CD4-positive, alpha-beta T cell (primary cell): ENCODE data around the gene EEPD1. TPM values are rescaled to one million over a fixed set of nuclear protein-coding genes. Genes with fewer than 3 reads are reported as not detected.

Source experiments
- ATAC-seq: fragments of 200-7000 bp; cut with Tn5 transposase; one replicate; pipeline ENCODE4 v1.10.0; 2022; ENCODE audit warnings: mild to moderate bottlenecking; ENCODE audit not compliant: poor library complexity
- CTCF ChIA-PET: fragments of 350-600 bp; sonication (Branson Sonifier 250); formaldehyde crosslinking; loops from one replicate; lab custom pipeline; 2021; ENCODE audit warnings: antibody characterized with exemption, inconsistent platforms; lab: Charles Lee
- POLR2A ChIA-PET: fragments of 350-600 bp; sonication (Branson Sonifier 250); formaldehyde crosslinking; loops from one replicate; lab custom pipeline; 2021; ENCODE audit warnings: antibody characterized with exemption, inconsistent platforms; lab: Charles Lee
- DNase-seq, 14 experiments: peaks; one replicate each; pipeline ENCODE4 v3.0.0-alpha.2; 2013 to 2020; ENCODE audit warnings: mixed read lengths in 2 of 14
- H3K27ac ChIP-seq, 2 donors: one replicate each; pipeline versions ENCODE4 v1.5.1 to v1.7.0; 2013; ENCODE audit warnings: low read length in 2 of 2, low read depth in 1 of 2, mild to moderate bottlenecking in 1 of 2
- H3K27me3 ChIP-seq, 2 experiments: 1 replicate in 1 of 2; 2 replicates in 1 of 2; pipeline versions ENCODE4 v1.6.1 to v1.7.0; 2013; ENCODE audit warnings: low read length in 2 of 2, control low read depth in 1 of 2, mild to moderate bottlenecking in 1 of 2, moderate library complexity in 1 of 2; ENCODE audit not compliant: insufficient read depth in 2 of 2, control insufficient read depth in 1 of 2
- H3K36me3 ChIP-seq: one replicate; pipeline ENCODE4 v1.6.1; 2013; ENCODE audit warnings: low read length, control low read depth; ENCODE audit not compliant: insufficient read depth
- H3K4me1 ChIP-seq: one replicate; pipeline ENCODE4 v1.6.1; 2013; ENCODE audit warnings: low read length, control low read depth; ENCODE audit not compliant: insufficient read depth
- H3K4me3 ChIP-seq: one replicate; pipeline ENCODE4 v1.5.1; 2013; ENCODE audit warnings: mild to moderate bottlenecking, low read length, moderate library complexity
- H3K9me3 ChIP-seq, 2 experiments: 1 replicate in 1 of 2; 2 replicates in 1 of 2; pipeline versions ENCODE4 v1.6.1 to v1.7.0; 2013; ENCODE audit warnings: low read length in 2 of 2, mild to moderate bottlenecking in 2 of 2, control low read depth in 1 of 2, moderate library complexity in 1 of 2; ENCODE audit not compliant: control insufficient read depth in 1 of 2, insufficient read depth in 1 of 2
- H3K27ac Mint-ChIP-seq: one replicate; pipeline ENCODE4 v1.8.0; 2020; ENCODE audit warnings: mixed read lengths
- H3K27me3 Mint-ChIP-seq: one replicate; pipeline ENCODE4 v1.8.0; 2021; ENCODE audit warnings: mixed read lengths
- H3K36me3 Mint-ChIP-seq: one replicate; pipeline ENCODE4 v1.8.0; 2021; ENCODE audit warnings: low read depth, mixed read lengths
- H3K4me1 Mint-ChIP-seq: one replicate; pipeline ENCODE4 v1.8.0; 2021; ENCODE audit warnings: low read depth, mixed read lengths
- H3K4me3 Mint-ChIP-seq: one replicate; pipeline ENCODE4 v1.8.0; 2020; ENCODE audit warnings: mild to moderate bottlenecking, mixed read lengths
- H3K9me3 Mint-ChIP-seq: one replicate; pipeline ENCODE4 v1.8.0; 2020; ENCODE audit warnings: mixed read lengths
- CTCF ChIP-seq: fragments of 200-600 bp; IDR thresholded peaks from one replicate; pipeline ENCODE4 v1.8.0; 2022; ENCODE audit warnings: antibody characterized with exemption, mild to moderate bottlenecking
- intact Hi-C, 2 experiments: fragments of 100-400 bp; cut with DNase I in 1 of 2; cut with micrococcal nuclease in 1 of 2; formaldehyde crosslinking; loops; one replicate each; pipeline versions ENCODE4 v1.15.1 to v1.9.0; 2023 to 2025; cut with DNase I, micrococcal nuclease
- total RNA-seq, 174 experiments: library from RNA in 2 of 174; stranded (reverse) in 2 of 174; gene quantifications; one replicate each; pipeline ENCODE4 v1.2.3 and lab custom pipeline; 2021 to 2026

The EEPD1 gene
- total RNA-seq, 2 experiments from 2014 or later, result 4.4 to 4.6 TPM

GRCh38 chr7:36306222-36306621 is 153.2 kb downstream of the EEPD1 start:
- DNase-seq (no peak), ATAC-seq (no peak)
- H3K4me3 Mint-ChIP-seq, result no peak overlapping the region
- H3K4me1 ChIP-seq, result no peaks in the 10 kb centered on the region
- no peak overlapping the region for H3K27ac Mint-ChIP-seq
- ChIA-PET POLR2A (no interaction called here), CTCF (interaction anchor here (0.9 kb wide), 1 partner anchor 14 kb away, joined by 3 read pairs; no protein-coding TSS in a partner anchor)
- intact Hi-C loops, result no loop called here
- H3K36me3 Mint-ChIP-seq, result no peaks in the 10 kb centered on the region
- TF ChIP-seq CTCF, result no peak
- no peaks in the 10 kb centered on the region for H3K36me3 ChIP-seq
- no peaks in the 10 kb centered on the region for H3K27me3 Mint-ChIP-seq
- H3K9me3 Mint-ChIP-seq, result no peaks in the 10 kb centered on the region
- no peaks in the 10 kb centered on the region for H3K4me1 Mint-ChIP-seq
- H3K4me3 ChIP-seq, result no peak overlapping the region
- H3K27ac ChIP-seq, result no peak overlapping the region
- no peaks in the 10 kb centered on the region for H3K9me3 ChIP-seq
- H3K27me3 ChIP-seq, result no peaks in the 10 kb centered on the region

DNA sequence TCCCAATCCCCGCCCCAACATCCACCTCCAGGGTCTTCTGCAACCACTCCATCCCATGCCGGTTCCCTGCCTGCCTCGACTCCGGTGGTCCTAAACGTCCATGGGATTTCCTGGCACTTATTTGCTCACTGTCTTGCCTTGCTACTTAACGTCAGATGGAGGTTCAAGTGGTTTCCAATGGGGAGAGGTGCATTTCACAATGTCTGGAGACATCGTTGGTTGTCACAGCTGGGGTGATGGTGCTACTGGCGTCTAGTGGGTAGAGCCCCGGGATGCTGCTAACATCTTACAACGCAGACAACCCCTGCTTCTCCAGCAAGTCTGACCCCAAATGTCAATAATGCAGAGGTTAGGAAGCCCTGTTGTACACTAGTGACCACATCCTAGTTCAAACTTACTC is 153.7 kb downstream of the EEPD1 start:
- Mint-ChIP-seq H3K36me3 (no peaks in the 10 kb centered on the region), H3K4me3 (no peak overlapping the region), H3K27ac (no peak overlapping the region), H3K9me3 (no peaks in the 10 kb centered on the region), H3K4me1 (no peaks in the 10 kb centered on the region), H3K27me3 (no peaks in the 10 kb centered on the region)
- intact Hi-C loops, result no loop called here
- H3K36me3 ChIP-seq, result no peaks in the 10 kb centered on the region
- POLR2A ChIA-PET, result no interaction called here
- H3K27ac ChIP-seq, result no peak overlapping the region
- DNase-seq (no peak), ATAC-seq (no peak)
- no peak overlapping the region for H3K4me3 ChIP-seq
- no peaks in the 10 kb centered on the region for H3K27me3 ChIP-seq
- CTCF ChIA-PET, result no interaction called here
- TF ChIP-seq CTCF, result no peak
- no peaks in the 10 kb centered on the region for H3K9me3 ChIP-seq
- no peaks in the 10 kb centered on the region for H3K4me1 ChIP-seq

DNA sequence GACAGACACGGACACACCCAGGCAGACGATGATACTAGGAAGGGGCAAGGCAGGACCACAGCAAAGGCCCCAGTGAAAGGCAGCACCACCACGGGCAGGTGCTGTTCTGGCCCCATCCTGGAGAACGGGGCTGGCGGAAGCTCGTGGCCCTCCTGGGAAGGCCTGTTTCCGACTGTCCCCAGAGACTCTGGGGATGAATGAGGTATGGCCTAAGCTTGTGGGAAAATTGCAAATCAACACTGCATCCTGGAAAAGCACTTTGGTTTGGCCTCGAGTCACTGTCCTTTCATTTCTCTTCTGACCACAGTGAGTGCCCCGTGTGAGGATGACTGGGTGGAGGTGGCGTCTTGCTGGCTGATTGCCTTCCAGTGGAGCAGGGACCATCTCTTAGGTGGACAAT is 155.0 kb downstream of the EEPD1 start:
- Histone ChIP-seq H3K27ac (no peak overlapping the region), H3K4me1 (no peaks in the 10 kb centered on the region), H3K27me3 (no peaks in the 10 kb centered on the region), H3K4me3 (no peak overlapping the region), H3K36me3 (no peaks in the 10 kb centered on the region), H3K9me3 (no peaks in the 10 kb centered on the region)
- CTCF ChIA-PET, result no interaction called here
- H3K4me1 Mint-ChIP-seq, result peaks cover 7% of the 10 kb centered on the region
- ATAC-seq (no peak), DNase-seq (no peak)
- H3K27me3 Mint-ChIP-seq, result no peaks in the 10 kb centered on the region
- TF ChIP-seq CTCF, result no peak
- H3K27ac Mint-ChIP-seq, result no peak overlapping the region
- intact Hi-C loops, result no loop called here
- H3K4me3 Mint-ChIP-seq, result no peak overlapping the region
- POLR2A ChIA-PET, result no interaction called here
- no peaks in the 10 kb centered on the region for H3K36me3 Mint-ChIP-seq
- no peaks in the 10 kb centered on the region for H3K9me3 Mint-ChIP-seq
